Measurements from ENCODE around the gene CASP4.

- TF ChIP-seq, protein P1, sequence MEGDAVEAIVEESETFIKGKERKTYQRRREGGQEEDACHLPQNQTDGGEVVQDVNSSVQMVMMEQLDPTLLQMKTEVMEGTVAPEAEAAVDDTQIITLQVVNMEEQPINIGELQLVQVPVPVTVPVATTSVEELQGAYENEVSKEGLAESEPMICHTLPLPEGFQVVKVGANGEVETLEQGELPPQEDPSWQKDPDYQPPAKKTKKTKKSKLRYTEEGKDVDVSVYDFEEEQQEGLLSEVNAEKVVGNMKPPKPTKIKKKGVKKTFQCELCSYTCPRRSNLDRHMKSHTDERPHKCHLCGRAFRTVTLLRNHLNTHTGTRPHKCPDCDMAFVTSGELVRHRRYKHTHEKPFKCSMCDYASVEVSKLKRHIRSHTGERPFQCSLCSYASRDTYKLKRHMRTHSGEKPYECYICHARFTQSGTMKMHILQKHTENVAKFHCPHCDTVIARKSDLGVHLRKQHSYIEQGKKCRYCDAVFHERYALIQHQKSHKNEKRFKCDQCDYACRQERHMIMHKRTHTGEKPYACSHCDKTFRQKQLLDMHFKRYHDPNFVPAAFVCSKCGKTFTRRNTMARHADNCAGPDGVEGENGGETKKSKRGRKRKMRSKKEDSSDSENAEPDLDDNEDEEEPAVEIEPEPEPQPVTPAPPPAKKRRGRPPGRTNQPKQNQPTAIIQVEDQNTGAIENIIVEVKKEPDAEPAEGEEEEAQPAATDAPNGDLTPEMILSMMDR (IDR thresholded peaks at IDR 0.05; ENCODE audit: poor library complexity, severe bottlenecking), result no peak
- TF ChIP-seq EZH2 (IDR thresholded peaks at IDR 0.05; ENCODE audit: borderline replicate concordance, insufficient read depth, low read length, poor library complexity, severe bottlenecking) (no peak), TAF1 (IDR thresholded peaks at IDR 0.05; ENCODE audit: low read depth) (no peak), EP300 (conservative IDR thresholded peaks at IDR 0.05; ENCODE audit: poor library complexity, severe bottlenecking) (no peak), POLR2AphosphoS5 (IDR thresholded peaks at IDR 0.05) (no peak), RAD21 (conservative IDR thresholded peaks at IDR 0.05) (no peak), SMC3 (conservative IDR thresholded peaks at IDR 0.05; ENCODE audit: poor library complexity) (no peak), MXI1 (conservative IDR thresholded peaks at IDR 0.05; ENCODE audit: poor library complexity, severe bottlenecking) (no peak)
- TF ChIP-seq, protein P2, sequence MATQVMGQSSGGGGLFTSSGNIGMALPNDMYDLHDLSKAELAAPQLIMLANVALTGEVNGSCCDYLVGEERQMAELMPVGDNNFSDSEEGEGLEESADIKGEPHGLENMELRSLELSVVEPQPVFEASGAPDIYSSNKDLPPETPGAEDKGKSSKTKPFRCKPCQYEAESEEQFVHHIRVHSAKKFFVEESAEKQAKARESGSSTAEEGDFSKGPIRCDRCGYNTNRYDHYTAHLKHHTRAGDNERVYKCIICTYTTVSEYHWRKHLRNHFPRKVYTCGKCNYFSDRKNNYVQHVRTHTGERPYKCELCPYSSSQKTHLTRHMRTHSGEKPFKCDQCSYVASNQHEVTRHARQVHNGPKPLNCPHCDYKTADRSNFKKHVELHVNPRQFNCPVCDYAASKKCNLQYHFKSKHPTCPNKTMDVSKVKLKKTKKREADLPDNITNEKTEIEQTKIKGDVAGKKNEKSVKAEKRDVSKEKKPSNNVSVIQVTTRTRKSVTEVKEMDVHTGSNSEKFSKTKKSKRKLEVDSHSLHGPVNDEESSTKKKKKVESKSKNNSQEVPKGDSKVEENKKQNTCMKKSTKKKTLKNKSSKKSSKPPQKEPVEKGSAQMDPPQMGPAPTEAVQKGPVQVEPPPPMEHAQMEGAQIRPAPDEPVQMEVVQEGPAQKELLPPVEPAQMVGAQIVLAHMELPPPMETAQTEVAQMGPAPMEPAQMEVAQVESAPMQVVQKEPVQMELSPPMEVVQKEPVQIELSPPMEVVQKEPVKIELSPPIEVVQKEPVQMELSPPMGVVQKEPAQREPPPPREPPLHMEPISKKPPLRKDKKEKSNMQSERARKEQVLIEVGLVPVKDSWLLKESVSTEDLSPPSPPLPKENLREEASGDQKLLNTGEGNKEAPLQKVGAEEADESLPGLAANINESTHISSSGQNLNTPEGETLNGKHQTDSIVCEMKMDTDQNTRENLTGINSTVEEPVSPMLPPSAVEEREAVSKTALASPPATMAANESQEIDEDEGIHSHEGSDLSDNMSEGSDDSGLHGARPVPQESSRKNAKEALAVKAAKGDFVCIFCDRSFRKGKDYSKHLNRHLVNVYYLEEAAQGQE (IDR thresholded peaks at IDR 0.05; ENCODE audit: borderline replicate concordance), result no peak
These were observed 63.1 kb downstream of the CASP4 start for GRCh38 chr11:104905271-104905670.

All from neural cell (in vitro differentiated cells).